HepG2 (cell line): ENCODE data around the gene KTI12. TPM values are rescaled to one million over a fixed set of nuclear protein-coding genes. Genes with fewer than 3 reads are reported as not detected.

ENCODE experiments used
- CENPT ChIP-seq: sonication (generic); formaldehyde crosslinking; IDR thresholded peaks from 2 replicates; pipeline ENCODE4 v1.8.0; 2022; ENCODE audit warnings: low read depth, mild to moderate bottlenecking, moderate library complexity, missing genetic modification reagents
- KLF9 ChIP-seq: IDR thresholded peaks from 2 replicates; pipeline ENCODE4 v1.6.1; 2016; ENCODE audit warnings: low read depth
- NAIF1 ChIP-seq: sonication (generic); formaldehyde crosslinking; IDR thresholded peaks from 2 replicates; pipeline ENCODE4 v1.5.0; 2020; ENCODE audit warnings: mild to moderate bottlenecking, missing genetic modification reagents, borderline replicate concordance
- NFKBIZ ChIP-seq: IDR thresholded peaks from 2 replicates; pipeline ENCODE4 v1.6.1; 2018; ENCODE audit warnings: missing genetic modification reagents, missing compliant biosample characterization
- NR1H2 ChIP-seq: sonication (generic); formaldehyde crosslinking; IDR thresholded peaks from 2 replicates; pipeline ENCODE4 v1.8.1; 2022; ENCODE audit warnings: low read depth, missing genetic modification reagents, borderline replicate concordance
- PTBP1 ChIP-seq: fragments of 200-400 bp; formaldehyde crosslinking; IDR thresholded peaks from 2 replicates; pipeline ENCODE4 v1.6.1; 2018; ENCODE audit warnings: low read length, low read depth; ENCODE audit not compliant: poor library complexity, severe bottlenecking
- RFX1 ChIP-seq: fragments of 450-650 bp; IDR thresholded peaks from 2 replicates; pipeline ENCODE4 v1.6.1; 2017
- RFX5 ChIP-seq: IDR thresholded peaks from 2 replicates; pipeline ENCODE4 v1.6.1; 2011; ENCODE audit warnings: low read depth, low read length, improper control_type of control experiment
- SKI ChIP-seq: fragments of 450-650 bp; IDR thresholded peaks from one replicate; pipeline ENCODE4 v1.6.1; 2018; ENCODE audit warnings: mild to moderate bottlenecking; ENCODE audit not compliant: partially characterized antibody
- SNRNP70 ChIP-seq: fragments of 200-400 bp; formaldehyde crosslinking; IDR thresholded peaks from 2 replicates; pipeline ENCODE4 v1.6.1; 2017; ENCODE audit warnings: mild to moderate bottlenecking, low read depth, low read length, moderate library complexity
- ZNF326 ChIP-seq: sonication (generic); formaldehyde crosslinking; IDR thresholded peaks from 2 replicates; pipeline ENCODE4 v1.4.0; 2020; ENCODE audit warnings: missing genetic modification reagents, borderline replicate concordance
- ZNF343 ChIP-seq: sonication (generic); formaldehyde crosslinking; IDR thresholded peaks from 2 replicates; pipeline ENCODE4 v1.4.0; 2020; ENCODE audit warnings: mild to moderate bottlenecking, missing genetic modification reagents
- ZNF614 ChIP-seq: IDR thresholded peaks from 2 replicates; pipeline ENCODE4 v1.6.1; 2018; ENCODE audit warnings: missing biosample characterization, missing genetic modification reagents, inconsistent platforms, borderline replicate concordance
- ZNF792 ChIP-seq: IDR thresholded peaks from 2 replicates; pipeline ENCODE4 v1.6.1; 2016
- polyA plus RNA-seq, 8 experiments: library from polyadenylated mRNA; depleted of rRNA in 3 of 8; stranded (reverse) in 7 of 8; unstranded in 1 of 8; fragments of >200 nt; fragmentation: Illumina TruSeq in 4 of 8; extraction: Trizol in 4 of 8; gene quantifications; 2 replicates each; pipeline versions ENCODE4 v1.2.1 to v1.2.3, GENCODE V29; 2011 to 2016; ENCODE audit warnings: low read depth in 4 of 8, missing spikeins in 1 of 8, mixed read lengths in 1 of 8; ENCODE audit not compliant: insufficient read depth in 1 of 8
- total RNA-seq, 5 experiments: library from RNA; depleted of rRNA; stranded (reverse); fragments of >200 nt; fragmentation: Illumina TruSeq; extraction: Trizol; gene quantifications; 2 replicates each; pipeline ENCODE4 v1.2.3, GENCODE V29; 2016; ENCODE audit warnings: low read depth in 1 of 5
- TF ChIP-seq, protein P1 (sequence below): sonication (generic); formaldehyde crosslinking; IDR thresholded peaks from 2 replicates; pipeline ENCODE4 v1.5.0; 2020; ENCODE audit warnings: mild to moderate bottlenecking, missing genetic modification reagents, borderline replicate concordance
- TF ChIP-seq, protein P2 (sequence below): sonication (generic); formaldehyde crosslinking; IDR thresholded peaks from 2 replicates; pipeline ENCODE4 v1.8.1; 2022; ENCODE audit warnings: low read depth, mild to moderate bottlenecking, missing genetic modification reagents
- TF ChIP-seq, protein P3 (sequence below): sonication (generic); formaldehyde crosslinking; IDR thresholded peaks from 2 replicates; pipeline ENCODE4 v1.8.1; 2022; ENCODE audit warnings: mild to moderate bottlenecking, missing genetic modification reagents
- TF ChIP-seq, protein P4 (sequence below): sonication (generic); formaldehyde crosslinking; IDR thresholded peaks from 2 replicates; pipeline ENCODE4 v1.5.1; 2020; ENCODE audit warnings: mild to moderate bottlenecking, missing genetic modification reagents, borderline replicate concordance
- TF ChIP-seq, protein P5 (sequence below), 2 experiments: fragments of 450-650 bp in 1 of 2; sonication (generic) in 1 of 2; formaldehyde crosslinking; IDR thresholded peaks; 2 replicates each; pipeline versions ENCODE4 v1.5.0 to v1.8.0; 2020 to 2022; ENCODE audit warnings: mild to moderate bottlenecking in 1 of 2, missing genetic modification reagents in 1 of 2

KTI12 gene
- total and polyA plus RNA-seq, 2 of the 13 experiments (the other 11 are each of a cell fraction or from before 2014, with no cell fraction given), result 7.4 to 10.2 TPM

DNA sequence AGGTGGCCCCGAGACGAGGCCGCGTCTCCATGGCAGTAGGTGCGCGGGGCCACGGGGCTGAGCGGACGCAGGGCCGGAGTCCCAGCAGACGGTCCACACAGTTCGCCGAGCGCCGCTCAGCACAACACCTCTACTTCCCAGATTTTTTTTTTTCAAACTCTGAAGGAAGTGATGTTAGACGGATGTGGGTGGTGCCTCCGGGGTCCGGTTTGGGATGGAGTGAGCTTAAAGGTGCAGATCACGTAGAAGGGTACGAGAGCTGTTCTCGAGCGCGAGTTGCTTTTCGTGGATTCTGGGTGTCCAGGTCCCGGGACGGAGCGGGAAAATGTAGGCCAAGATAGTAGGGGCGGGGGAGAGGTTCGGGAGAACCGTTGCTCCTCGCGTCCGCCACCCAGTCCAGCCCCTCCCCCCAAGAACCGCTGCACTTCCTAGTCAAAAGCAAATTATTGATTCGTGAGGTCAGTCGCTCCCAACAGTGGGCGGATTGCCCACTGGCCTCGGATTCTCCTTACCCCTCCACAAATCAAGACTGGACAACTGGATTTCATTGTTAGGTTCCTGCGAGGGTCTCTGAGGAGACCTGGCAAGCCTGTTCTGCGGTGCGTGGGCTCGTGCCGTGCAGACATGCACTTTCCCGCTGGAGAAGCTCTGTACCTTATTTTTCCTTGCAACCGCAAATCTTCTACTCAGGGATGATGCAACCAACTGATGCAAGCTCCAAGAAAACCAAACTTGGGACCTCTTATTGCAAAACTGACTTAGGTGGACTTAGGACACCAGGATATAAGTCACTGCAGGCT, 21.7 kb upstream of the KTI12 start, which contains the start of gene TXNDC12 (continued):
- TF ChIP-seq, protein P1, sequence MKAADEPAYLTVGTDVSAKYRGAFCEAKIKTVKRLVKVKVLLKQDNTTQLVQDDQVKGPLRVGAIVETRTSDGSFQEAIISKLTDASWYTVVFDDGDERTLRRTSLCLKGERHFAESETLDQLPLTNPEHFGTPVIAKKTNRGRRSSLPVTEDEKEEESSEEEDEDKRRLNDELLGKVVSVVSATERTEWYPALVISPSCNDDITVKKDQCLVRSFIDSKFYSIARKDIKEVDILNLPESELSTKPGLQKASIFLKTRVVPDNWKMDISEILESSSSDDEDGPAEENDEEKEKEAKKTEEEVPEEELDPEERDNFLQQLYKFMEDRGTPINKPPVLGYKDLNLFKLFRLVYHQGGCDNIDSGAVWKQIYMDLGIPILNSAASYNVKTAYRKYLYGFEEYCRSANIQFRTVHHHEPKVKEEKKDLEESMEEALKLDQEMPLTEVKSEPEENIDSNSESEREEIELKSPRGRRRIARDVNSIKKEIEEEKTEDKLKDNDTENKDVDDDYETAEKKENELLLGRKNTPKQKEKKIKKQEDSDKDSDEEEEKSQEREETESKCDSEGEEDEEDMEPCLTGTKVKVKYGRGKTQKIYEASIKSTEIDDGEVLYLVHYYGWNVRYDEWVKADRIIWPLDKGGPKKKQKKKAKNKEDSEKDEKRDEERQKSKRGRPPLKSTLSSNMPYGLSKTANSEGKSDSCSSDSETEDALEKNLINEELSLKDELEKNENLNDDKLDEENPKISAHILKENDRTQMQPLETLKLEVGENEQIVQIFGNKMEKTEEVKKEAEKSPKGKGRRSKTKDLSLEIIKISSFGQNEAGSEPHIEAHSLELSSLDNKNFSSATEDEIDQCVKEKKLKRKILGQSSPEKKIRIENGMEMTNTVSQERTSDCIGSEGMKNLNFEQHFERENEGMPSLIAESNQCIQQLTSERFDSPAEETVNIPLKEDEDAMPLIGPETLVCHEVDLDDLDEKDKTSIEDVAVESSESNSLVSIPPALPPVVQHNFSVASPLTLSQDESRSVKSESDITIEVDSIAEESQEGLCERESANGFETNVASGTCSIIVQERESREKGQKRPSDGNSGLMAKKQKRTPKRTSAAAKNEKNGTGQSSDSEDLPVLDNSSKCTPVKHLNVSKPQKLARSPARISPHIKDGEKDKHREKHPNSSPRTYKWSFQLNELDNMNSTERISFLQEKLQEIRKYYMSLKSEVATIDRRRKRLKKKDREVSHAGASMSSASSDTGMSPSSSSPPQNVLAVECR (CRISPR knock-in tag), result peak; percentile 92
- TF ChIP-seq ZNF326 (CRISPR knock-in tag) (no peak), NAIF1 (no peak), SNRNP70 (no peak), ZNF614 (CRISPR knock-in tag) (no peak), RFX1 (peak; percentile 39; the same call in 1 of the 2 replicates), NFKBIZ (CRISPR knock-in tag) (peak; percentile 78; the same call in 1 of the 2 replicates), KLF9 (CRISPR knock-in tag) (no peak), ZNF792 (CRISPR knock-in tag) (peak; percentile 76; the same call in 1 of the 2 replicates), PTBP1 (no peak), SKI (peak; percentile 19), RFX5 (no peak), CENPT (CRISPR knock-in tag) (no peak), ZNF343 (CRISPR knock-in tag) (peak; percentile 78), NR1H2 (CRISPR knock-in tag) (no peak)
- TF ChIP-seq, protein P2, sequence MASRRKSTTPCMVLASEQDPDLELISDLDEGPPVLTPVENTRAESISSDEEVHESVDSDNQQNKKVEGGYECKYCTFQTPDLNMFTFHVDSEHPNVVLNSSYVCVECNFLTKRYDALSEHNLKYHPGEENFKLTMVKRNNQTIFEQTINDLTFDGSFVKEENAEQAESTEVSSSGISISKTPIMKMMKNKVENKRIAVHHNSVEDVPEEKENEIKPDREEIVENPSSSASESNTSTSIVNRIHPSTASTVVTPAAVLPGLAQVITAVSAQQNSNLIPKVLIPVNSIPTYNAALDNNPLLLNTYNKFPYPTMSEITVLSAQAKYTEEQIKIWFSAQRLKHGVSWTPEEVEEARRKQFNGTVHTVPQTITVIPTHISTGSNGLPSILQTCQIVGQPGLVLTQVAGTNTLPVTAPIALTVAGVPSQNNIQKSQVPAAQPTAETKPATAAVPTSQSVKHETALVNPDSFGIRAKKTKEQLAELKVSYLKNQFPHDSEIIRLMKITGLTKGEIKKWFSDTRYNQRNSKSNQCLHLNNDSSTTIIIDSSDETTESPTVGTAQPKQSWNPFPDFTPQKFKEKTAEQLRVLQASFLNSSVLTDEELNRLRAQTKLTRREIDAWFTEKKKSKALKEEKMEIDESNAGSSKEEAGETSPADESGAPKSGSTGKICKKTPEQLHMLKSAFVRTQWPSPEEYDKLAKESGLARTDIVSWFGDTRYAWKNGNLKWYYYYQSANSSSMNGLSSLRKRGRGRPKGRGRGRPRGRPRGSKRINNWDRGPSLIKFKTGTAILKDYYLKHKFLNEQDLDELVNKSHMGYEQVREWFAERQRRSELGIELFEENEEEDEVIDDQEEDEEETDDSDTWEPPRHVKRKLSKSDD (CRISPR knock-in tag), result no peak
- TF ChIP-seq, protein P3, sequence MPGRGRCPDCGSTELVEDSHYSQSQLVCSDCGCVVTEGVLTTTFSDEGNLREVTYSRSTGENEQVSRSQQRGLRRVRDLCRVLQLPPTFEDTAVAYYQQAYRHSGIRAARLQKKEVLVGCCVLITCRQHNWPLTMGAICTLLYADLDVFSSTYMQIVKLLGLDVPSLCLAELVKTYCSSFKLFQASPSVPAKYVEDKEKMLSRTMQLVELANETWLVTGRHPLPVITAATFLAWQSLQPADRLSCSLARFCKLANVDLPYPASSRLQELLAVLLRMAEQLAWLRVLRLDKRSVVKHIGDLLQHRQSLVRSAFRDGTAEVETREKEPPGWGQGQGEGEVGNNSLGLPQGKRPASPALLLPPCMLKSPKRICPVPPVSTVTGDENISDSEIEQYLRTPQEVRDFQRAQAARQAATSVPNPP (CRISPR knock-in tag), result peak; percentile 35; the same call in 1 of the 2 replicates
- TF ChIP-seq, protein P4, sequence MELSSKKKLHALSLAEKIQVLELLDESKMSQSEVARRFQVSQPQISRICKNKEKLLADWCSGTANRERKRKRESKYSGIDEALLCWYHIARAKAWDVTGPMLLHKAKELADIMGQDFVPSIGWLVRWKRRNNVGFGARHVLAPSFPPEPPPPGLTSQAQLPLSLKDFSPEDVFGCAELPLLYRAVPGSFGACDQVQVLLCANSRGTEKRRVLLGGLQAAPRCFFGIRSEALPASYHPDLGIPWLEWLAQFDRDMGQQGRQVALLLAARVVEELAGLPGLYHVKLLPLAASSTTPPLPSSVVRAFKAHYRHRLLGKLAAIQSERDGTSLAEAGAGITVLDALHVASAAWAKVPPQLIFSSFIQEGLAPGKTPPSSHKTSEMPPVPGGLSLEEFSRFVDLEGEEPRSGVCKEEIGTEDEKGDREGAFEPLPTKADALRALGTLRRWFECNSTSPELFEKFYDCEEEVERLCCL (CRISPR knock-in tag), result no peak
- TF ChIP-seq, protein P5, sequence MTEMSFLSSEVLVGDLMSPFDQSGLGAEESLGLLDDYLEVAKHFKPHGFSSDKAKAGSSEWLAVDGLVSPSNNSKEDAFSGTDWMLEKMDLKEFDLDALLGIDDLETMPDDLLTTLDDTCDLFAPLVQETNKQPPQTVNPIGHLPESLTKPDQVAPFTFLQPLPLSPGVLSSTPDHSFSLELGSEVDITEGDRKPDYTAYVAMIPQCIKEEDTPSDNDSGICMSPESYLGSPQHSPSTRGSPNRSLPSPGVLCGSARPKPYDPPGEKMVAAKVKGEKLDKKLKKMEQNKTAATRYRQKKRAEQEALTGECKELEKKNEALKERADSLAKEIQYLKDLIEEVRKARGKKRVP (CRISPR knock-in tag; IDR thresholded peaks at IDR 0.05), result peak; percentile 83 to 99
